ENCODE measurements around the gene ATXN10. TPM values are rescaled to one million over a fixed set of nuclear protein-coding genes. Genes with fewer than 3 reads are reported as not detected.

Gene ATXN10
- total RNA-seq, 3 donors from 2014 or later = 59.9 to 136 (median 66.8) TPM

- Histone ChIP-seq H3K4me3 (no peak overlapping the region), H3K4me1 (ENCODE audit: low read depth) (peaks cover 8% of the 10 kb centered on the region), H3K9me3 (no peaks in the 10 kb centered on the region), H3K36me3 (ENCODE audit: low read depth) (no peaks in the 10 kb centered on the region)
- DNase-seq = no peak
- ATAC-seq = no peak
- no peak for TF ChIP-seq CTCF (IDR thresholded peaks at IDR 0.05)
- intact Hi-C loops (cut with DNase I, micrococcal nuclease) = no loop called here
Measured at GRCh38 chr22:45684169-45684568, 12.5 kb downstream of the ATXN10 start.

- no peak for TF ChIP-seq CTCF (IDR thresholded peaks at IDR 0.05)
- H3K4me3 ChIP-seq = no peak overlapping the region
- H3K4me1 ChIP-seq (ENCODE audit: low read depth) = peaks cover 8% of the 10 kb centered on the region
- H3K9me3 ChIP-seq = no peaks in the 10 kb centered on the region
- H3K36me3 ChIP-seq (ENCODE audit: low read depth) = no peaks in the 10 kb centered on the region
- DNase-seq (no peak), ATAC-seq (no peak)
- intact Hi-C loops (cut with DNase I, micrococcal nuclease) = no loop called here
Measured at GRCh38 chr22:45684752-45685574, 13.3 kb downstream of the ATXN10 start.

DNA sequence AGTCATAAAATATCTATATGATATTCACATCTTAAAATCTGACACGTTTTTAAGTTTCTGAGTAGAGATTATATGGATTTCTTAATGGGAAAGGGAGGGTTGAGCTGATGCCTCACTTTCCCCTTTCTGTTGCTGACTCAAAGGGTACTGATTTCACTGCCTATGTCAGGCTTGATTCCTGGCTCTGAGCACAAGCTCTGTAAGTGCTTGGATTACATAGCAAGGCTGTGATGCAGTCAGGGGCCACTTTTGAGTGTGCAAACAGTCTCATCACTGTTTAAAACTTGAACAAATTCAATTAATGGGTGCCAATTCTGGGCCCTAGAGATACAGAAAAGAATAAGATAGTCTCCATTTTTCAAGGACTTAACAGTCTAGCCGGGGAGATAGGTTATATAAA is 14.4 kb downstream of the ATXN10 start:
- ATAC-seq = no peak
- H3K9me3 ChIP-seq = no peaks in the 10 kb centered on the region
- intact Hi-C loops (cut with DNase I, micrococcal nuclease) = no loop called here
- TF ChIP-seq CTCF (IDR thresholded peaks at IDR 0.05) = no peak
- H3K4me1 ChIP-seq (ENCODE audit: low read depth) = peaks cover 8% of the 10 kb centered on the region
- H3K36me3 ChIP-seq (ENCODE audit: low read depth) = no peaks in the 10 kb centered on the region
- H3K4me3 ChIP-seq = no peak overlapping the region
- DNase-seq = no peak

DNA sequence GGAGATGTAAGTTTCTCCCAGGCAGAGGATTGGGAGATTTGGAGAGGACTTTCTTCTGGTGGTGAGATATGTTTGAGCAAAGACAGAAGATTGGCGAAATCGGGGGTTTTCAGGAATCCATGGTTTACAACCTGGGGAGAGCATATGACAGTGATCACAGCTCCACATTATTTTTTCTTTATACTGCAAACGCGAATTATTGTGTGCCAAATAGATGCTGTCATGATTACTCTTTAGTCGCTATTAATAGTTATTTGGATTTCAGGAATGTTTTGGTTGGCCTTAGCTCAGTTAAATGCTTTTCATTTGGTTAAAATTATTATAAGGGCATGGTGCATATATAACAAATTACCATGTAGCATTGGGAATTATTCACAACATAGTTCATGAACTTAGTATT is 15.2 kb downstream of the ATXN10 start:
- no peak for TF ChIP-seq CTCF (IDR thresholded peaks at IDR 0.05)
- Histone ChIP-seq H3K36me3 (ENCODE audit: low read depth) (no peaks in the 10 kb centered on the region), H3K9me3 (no peaks in the 10 kb centered on the region), H3K4me3 (no peak overlapping the region), H3K4me1 (ENCODE audit: low read depth) (peaks cover 8% of the 10 kb centered on the region)
- DNase-seq (no peak), ATAC-seq (no peak)
- intact Hi-C loops (cut with DNase I, micrococcal nuclease) = no loop called here

DNA sequence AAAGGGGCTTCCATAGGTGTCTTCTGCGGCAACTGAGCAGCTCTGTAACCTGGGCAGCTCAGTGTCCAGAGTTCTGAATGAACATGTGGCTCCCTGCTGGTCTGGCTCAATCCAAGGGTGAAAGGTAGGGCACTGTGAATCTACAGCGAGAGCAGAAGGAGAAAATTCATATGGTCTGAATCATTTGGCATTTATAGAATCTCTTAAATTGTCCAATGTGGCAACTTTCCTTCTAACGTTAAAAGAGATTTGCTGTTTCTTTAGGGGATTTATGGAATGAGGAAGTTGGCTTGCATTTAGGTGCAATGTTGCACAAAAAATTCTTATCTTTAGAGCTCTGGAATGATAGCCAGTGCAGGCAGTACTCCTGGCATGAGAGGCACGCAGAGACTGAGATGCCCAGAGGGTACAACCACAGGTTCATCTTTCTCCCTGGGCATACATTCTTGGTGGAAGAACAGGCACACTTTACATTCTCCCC is 17.0 kb downstream of the ATXN10 start:
- intact Hi-C loops (cut with DNase I, micrococcal nuclease) = no loop called here
- Histone ChIP-seq H3K4me1 (ENCODE audit: low read depth) (peaks cover 8% of the 10 kb centered on the region), H3K9me3 (no peaks in the 10 kb centered on the region), H3K36me3 (ENCODE audit: low read depth) (no peaks in the 10 kb centered on the region), H3K4me3 (no peak overlapping the region)
- ATAC-seq (peak; percentile 56), DNase-seq (no peak)
- no peak for TF ChIP-seq CTCF (IDR thresholded peaks at IDR 0.05)
